ENCODE results near the gene C1orf159. TPM values are rescaled to one million over a fixed set of nuclear protein-coding genes. Genes with fewer than 3 reads are reported as not detected.

Gene C1orf159
- total and polyA plus RNA-seq, 2 experiments from 2014 or later = 9.6 to 21.5 TPM

DNA sequence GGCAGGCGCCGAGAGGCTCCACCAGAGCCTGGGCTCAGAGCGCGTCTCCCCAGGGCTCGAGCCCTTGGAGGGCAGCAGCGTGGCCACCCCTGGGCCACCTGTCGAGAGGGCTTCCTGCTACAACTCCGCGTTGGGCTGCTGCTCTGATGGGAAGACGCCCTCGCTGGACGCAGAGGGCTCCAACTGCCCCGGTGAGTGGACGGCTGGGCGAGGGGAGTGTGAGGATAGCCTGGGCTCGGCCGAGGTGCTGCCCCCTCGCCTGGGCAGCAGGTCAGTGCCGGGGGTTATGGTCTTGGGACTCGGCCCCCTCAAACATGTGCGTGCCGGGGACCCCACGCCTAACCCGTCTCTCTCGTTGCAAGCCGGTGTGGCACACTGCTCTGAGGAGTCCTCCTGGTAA lies 69.1 kb downstream of the C1orf159 start:
- H3K27ac ChIP-seq (ENCODE audit: low read depth) = no peak overlapping the region
- H4K20me1 ChIP-seq (replicated peaks; ENCODE audit: insufficient read depth) = peaks cover 4% of the 10 kb centered on the region; the same call in 1 of the 2 replicates
- 0 out of 2 replicates have a peak, but pooled peaks cover 2% of the 10 kb centered on the region for H3F3A ChIP-seq (replicated peaks; ENCODE audit: low read depth)
- no peak overlapping the region for H3K4me3 Mint-ChIP-seq
- H2AFZ ChIP-seq = no peak overlapping the region
- H3K9me3 Mint-ChIP-seq = no peaks in the 10 kb centered on the region; the same call in 2 of the 3 replicates
- peaks cover 9% of the 10 kb centered on the region for H3K27me3 Mint-ChIP-seq (ENCODE audit: insufficient read depth, low read depth, poor library complexity)
- H3K27ac Mint-ChIP-seq = no peak overlapping the region
- TF ChIP-seq, protein P1, sequence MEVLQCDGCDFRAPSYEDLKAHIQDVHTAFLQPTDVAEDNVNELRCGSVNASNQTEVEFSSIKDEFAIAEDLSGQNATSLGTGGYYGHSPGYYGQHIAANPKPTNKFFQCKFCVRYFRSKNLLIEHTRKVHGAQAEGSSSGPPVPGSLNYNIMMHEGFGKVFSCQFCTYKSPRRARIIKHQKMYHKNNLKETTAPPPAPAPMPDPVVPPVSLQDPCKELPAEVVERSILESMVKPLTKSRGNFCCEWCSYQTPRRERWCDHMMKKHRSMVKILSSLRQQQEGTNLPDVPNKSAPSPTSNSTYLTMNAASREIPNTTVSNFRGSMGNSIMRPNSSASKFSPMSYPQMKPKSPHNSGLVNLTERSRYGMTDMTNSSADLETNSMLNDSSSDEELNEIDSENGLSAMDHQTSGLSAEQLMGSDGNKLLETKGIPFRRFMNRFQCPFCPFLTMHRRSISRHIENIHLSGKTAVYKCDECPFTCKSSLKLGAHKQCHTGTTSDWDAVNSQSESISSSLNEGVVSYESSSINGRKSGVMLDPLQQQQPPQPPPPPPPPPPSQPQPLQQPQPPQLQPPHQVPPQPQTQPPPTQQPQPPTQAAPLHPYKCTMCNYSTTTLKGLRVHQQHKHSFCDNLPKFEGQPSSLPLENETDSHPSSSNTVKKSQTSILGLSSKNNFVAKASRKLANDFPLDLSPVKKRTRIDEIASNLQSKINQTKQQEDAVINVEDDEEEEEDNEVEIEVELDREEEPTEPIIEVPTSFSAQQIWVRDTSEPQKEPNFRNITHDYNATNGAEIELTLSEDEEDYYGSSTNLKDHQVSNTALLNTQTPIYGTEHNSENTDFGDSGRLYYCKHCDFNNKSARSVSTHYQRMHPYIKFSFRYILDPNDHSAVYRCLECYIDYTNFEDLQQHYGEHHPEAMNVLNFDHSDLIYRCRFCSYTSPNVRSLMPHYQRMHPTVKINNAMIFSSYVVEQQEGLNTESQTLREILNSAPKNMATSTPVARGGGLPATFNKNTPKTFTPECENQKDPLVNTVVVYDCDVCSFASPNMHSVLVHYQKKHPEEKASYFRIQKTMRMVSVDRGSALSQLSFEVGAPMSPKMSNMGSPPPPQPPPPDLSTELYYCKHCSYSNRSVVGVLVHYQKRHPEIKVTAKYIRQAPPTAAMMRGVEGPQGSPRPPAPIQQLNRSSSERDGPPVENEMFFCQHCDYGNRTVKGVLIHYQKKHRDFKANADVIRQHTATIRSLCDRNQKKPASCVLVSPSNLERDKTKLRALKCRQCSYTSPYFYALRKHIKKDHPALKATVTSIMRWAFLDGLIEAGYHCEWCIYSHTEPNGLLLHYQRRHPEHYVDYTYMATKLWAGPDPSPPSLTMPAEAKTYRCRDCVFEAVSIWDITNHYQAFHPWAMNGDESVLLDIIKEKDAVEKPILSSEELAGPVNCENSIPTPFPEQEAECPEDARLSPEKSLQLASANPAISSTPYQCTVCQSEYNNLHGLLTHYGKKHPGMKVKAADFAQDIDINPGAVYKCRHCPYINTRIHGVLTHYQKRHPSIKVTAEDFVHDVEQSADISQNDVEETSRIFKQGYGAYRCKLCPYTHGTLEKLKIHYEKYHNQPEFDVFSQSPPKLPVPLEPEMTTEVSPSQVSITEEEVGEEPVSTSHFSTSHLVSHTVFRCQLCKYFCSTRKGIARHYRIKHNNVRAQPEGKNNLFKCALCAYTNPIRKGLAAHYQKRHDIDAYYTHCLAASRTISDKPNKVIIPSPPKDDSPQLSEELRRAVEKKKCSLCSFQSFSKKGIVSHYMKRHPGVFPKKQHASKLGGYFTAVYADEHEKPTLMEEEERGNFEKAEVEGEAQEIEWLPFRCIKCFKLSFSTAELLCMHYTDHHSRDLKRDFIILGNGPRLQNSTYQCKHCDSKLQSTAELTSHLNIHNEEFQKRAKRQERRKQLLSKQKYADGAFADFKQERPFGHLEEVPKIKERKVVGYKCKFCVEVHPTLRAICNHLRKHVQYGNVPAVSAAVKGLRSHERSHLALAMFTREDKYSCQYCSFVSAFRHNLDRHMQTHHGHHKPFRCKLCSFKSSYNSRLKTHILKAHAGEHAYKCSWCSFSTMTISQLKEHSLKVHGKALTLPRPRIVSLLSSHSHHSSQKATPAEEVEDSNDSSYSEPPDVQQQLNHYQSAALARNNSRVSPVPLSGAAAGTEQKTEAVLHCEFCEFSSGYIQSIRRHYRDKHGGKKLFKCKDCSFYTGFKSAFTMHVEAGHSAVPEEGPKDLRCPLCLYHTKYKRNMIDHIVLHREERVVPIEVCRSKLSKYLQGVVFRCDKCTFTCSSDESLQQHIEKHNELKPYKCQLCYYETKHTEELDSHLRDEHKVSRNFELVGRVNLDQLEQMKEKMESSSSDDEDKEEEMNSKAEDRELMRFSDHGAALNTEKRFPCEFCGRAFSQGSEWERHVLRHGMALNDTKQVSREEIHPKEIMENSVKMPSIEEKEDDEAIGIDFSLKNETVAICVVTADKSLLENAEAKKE (CRISPR knock-in tag; IDR thresholded peaks at IDR 0.05) = no peak
- TF ChIP-seq STAT1 (IDR thresholded peaks at IDR 0.05; ENCODE audit: unreplicated experiment) (no peak), NANOG (IDR thresholded peaks at IDR 0.05; ENCODE audit: borderline replicate concordance) (no peak), JUNB (IDR thresholded peaks at IDR 0.05; ENCODE audit: unreplicated experiment) (no peak), CTCF (conservative IDR thresholded peaks at IDR 0.05; ENCODE audit: low read depth in 2 of 2) (no peak), EZH2 (IDR thresholded peaks at IDR 0.05; ENCODE audit: low read depth, unreplicated experiment) (no peak), EZH2phosphoT487 (IDR thresholded peaks at IDR 0.05; ENCODE audit: unreplicated experiment) (no peak), CREB1 (CRISPR knock-in tag; IDR thresholded peaks at IDR 0.05; ENCODE audit: low read depth) (no peak)
- TF ChIP-seq, protein P2, sequence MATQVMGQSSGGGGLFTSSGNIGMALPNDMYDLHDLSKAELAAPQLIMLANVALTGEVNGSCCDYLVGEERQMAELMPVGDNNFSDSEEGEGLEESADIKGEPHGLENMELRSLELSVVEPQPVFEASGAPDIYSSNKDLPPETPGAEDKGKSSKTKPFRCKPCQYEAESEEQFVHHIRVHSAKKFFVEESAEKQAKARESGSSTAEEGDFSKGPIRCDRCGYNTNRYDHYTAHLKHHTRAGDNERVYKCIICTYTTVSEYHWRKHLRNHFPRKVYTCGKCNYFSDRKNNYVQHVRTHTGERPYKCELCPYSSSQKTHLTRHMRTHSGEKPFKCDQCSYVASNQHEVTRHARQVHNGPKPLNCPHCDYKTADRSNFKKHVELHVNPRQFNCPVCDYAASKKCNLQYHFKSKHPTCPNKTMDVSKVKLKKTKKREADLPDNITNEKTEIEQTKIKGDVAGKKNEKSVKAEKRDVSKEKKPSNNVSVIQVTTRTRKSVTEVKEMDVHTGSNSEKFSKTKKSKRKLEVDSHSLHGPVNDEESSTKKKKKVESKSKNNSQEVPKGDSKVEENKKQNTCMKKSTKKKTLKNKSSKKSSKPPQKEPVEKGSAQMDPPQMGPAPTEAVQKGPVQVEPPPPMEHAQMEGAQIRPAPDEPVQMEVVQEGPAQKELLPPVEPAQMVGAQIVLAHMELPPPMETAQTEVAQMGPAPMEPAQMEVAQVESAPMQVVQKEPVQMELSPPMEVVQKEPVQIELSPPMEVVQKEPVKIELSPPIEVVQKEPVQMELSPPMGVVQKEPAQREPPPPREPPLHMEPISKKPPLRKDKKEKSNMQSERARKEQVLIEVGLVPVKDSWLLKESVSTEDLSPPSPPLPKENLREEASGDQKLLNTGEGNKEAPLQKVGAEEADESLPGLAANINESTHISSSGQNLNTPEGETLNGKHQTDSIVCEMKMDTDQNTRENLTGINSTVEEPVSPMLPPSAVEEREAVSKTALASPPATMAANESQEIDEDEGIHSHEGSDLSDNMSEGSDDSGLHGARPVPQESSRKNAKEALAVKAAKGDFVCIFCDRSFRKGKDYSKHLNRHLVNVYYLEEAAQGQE (IDR thresholded peaks at IDR 0.05; ENCODE audit: unreplicated experiment) = no peak
- H3K27me3 ChIP-seq (ENCODE audit: insufficient read depth) = no peaks in the 10 kb centered on the region
- peaks cover 18% of the 10 kb centered on the region for H3K36me3 Mint-ChIP-seq (ENCODE audit: low read depth)
- H3K4me1 Mint-ChIP-seq = no peaks in the 10 kb centered on the region
- no peak for ATAC-seq
- no peaks in the 10 kb centered on the region for H3K9me2 ChIP-seq (ENCODE audit: insufficient read depth)
- no peaks in the 10 kb centered on the region for H3K79me2 ChIP-seq (replicated peaks; ENCODE audit: insufficient read depth)
- no peak overlapping the region for H3K4me3 ChIP-seq
- H3K4me1 ChIP-seq (ENCODE audit: insufficient read depth) = no peaks in the 10 kb centered on the region
- H3K4me2 ChIP-seq = no peak overlapping the region
- H3K36me3 ChIP-seq (ENCODE audit: insufficient read depth) = no peaks in the 10 kb centered on the region; the same call in 1 of the 2 replicates
- no peak for DNase-seq (ENCODE audit: low spot score)
